HCT116 (cell line): Measurements from ENCODE around the gene SF3A2. TPM values are rescaled to one million over a fixed set of nuclear protein-coding genes. Genes with fewer than 3 reads are reported as not detected.

Experiments used
- ATAC-seq: fragments of 200-7000 bp; cut with Tn5 transposase; 2 replicates; pipeline ENCODE4 v1.9.1; 2020; ENCODE audit warnings: mild to moderate bottlenecking, moderate library complexity
- BruUV-seq: library from RNA; stranded (reverse); fragments of 400-500 nt; replicated peaks from 2 replicates; lab custom pipeline; 2021; lab: Mats Ljungman, UMichigan
- CTCF ChIA-PET: fragments of 300-600 bp; sonication (Branson Sonifier 250); formaldehyde crosslinking; loops from one replicate; lab custom pipeline; 2021; ENCODE audit warnings: antibody characterized with exemption; lab: Charles Lee
- POLR2A ChIA-PET: fragments of 300-600, 350-600 bp; sonication (Branson Sonifier 250); formaldehyde crosslinking; loops from one replicate; lab custom pipeline; 2021; ENCODE audit warnings: antibody characterized with exemption; lab: Charles Lee
- RAD21 ChIA-PET, 2 experiments: fragments of 300-600 bp; sonication (Branson Sonifier 250); formaldehyde crosslinking; loops; one replicate each; lab custom pipeline; 2023; ENCODE audit warnings: low total read pairs in 2 of 2; ENCODE audit not compliant: uncharacterized antibody in 2 of 2, unreplicated experiment in 2 of 2, low non-redundant PET in 1 of 2; lab: Charles Lee
- DNase-seq: peaks from one replicate; pipeline ENCODE4 v3.0.0-alpha.2; 2010; ENCODE audit warnings: low read depth, low spot score
- H2AFZ ChIP-seq: fragments of 200-600 bp; shearing (Covaris generic), sonication (generic); 2 replicates; pipeline ENCODE4 v1.6.1; 2017; ENCODE audit warnings: low read depth, mixed run types, mixed read lengths, antibody characterized with exemption, low read length; ENCODE audit not compliant: poor library complexity, severe bottlenecking
- H3K27ac ChIP-seq: 2 replicates; pipeline ENCODE4 v1.5.1; 2012; ENCODE audit warnings: low read depth, low read length
- H3K27me3 ChIP-seq: fragments of 200-600 bp; sonication (generic); 2 replicates; pipeline ENCODE4 v1.6.1; 2016; ENCODE audit warnings: mixed run types, low read length, mixed read lengths; ENCODE audit not compliant: insufficient read depth
- H3K36me3 ChIP-seq, 2 experiments: fragments of 200-500 bp in 1 of 2; fragments of 200-600 bp in 1 of 2; sonication (Bioruptor generic) in 1 of 2; sonication (generic) in 1 of 2; 2 replicates each; pipeline versions ENCODE4 v1.5.1 to v1.6.1; 2014 to 2016; ENCODE audit warnings: low read length in 2 of 2, inconsistent platforms in 1 of 2, mixed read lengths in 1 of 2, mixed run types in 1 of 2; ENCODE audit not compliant: insufficient read depth in 2 of 2, control insufficient read depth in 1 of 2
- H3K4me1 ChIP-seq, 2 experiments: fragments of 200-600 bp in 1 of 2; sonication (generic) in 1 of 2; 2 replicates each; pipeline versions ENCODE4 v1.5.1 to v1.6.1; 2012 to 2017; ENCODE audit warnings: low read length in 2 of 2, inconsistent platforms in 1 of 2, mild to moderate bottlenecking in 1 of 2, mixed read lengths in 1 of 2, mixed run types in 1 of 2, moderate library complexity in 1 of 2; ENCODE audit not compliant: insufficient read depth in 2 of 2, control insufficient read depth in 1 of 2
- H3K4me2 ChIP-seq: fragments of 200-600 bp; sonication (generic); 2 replicates; pipeline ENCODE4 v1.6.1; 2017; ENCODE audit warnings: mixed run types, low read length, mixed read lengths
- H3K4me3 ChIP-seq, 2 experiments: fragments of 200-600 bp in 1 of 2; sonication (generic) in 1 of 2; replicated peaks in 1 of 2; 2 replicates each; pipeline ENCODE4 v1.5.1; 2011 to 2016; ENCODE audit warnings: low read length in 2 of 2, control low read depth in 1 of 2, low read depth in 1 of 2, mild to moderate bottlenecking in 1 of 2, mixed read lengths in 1 of 2, mixed run types in 1 of 2
- H3K79me2 ChIP-seq: fragments of 200-600 bp; sonication (generic); 2 replicates; pipeline ENCODE4 v1.6.1; 2017; ENCODE audit warnings: mild to moderate bottlenecking, mixed run types, low read length, moderate library complexity, mixed read lengths; ENCODE audit not compliant: insufficient read depth
- H3K9ac ChIP-seq: fragments of 200-600 bp; sonication (generic); 2 replicates; pipeline ENCODE4 v1.6.1; 2016; ENCODE audit warnings: low read length, mixed read lengths
- H3K9me2 ChIP-seq: fragments of 200-600 bp; sonication (generic), shearing (Covaris generic); 2 replicates; pipeline ENCODE4 v1.6.1; 2017; ENCODE audit warnings: mixed run types, mild to moderate bottlenecking, moderate library complexity; ENCODE audit not compliant: insufficient read depth
- H3K9me3 ChIP-seq, 2 experiments: fragments of 200-500 bp in 1 of 2; fragments of 200-600 bp in 1 of 2; sonication (Bioruptor generic) in 1 of 2; sonication (generic) in 1 of 2; 2 replicates each; pipeline ENCODE4 v1.6.1; 2014 to 2017; ENCODE audit warnings: low read length in 2 of 2, mixed read lengths in 2 of 2, inconsistent platforms in 1 of 2, low read depth in 1 of 2, mild to moderate bottlenecking in 1 of 2, mixed run types in 1 of 2, moderate library complexity in 1 of 2; ENCODE audit not compliant: control insufficient read depth in 1 of 2, insufficient read depth in 1 of 2
- H4K20me1 ChIP-seq: fragments of 200-600 bp; sonication (generic), shearing (Covaris generic); 2 replicates; pipeline ENCODE4 v1.6.1; 2017; ENCODE audit warnings: mixed run types, mild to moderate bottlenecking, moderate library complexity; ENCODE audit not compliant: insufficient read depth
- ATF3 ChIP-seq: IDR thresholded peaks from 2 replicates; pipeline ENCODE4 v1.6.1; 2012
- CBX3 ChIP-seq: IDR thresholded peaks from 2 replicates; pipeline ENCODE4 v1.6.1; 2012; ENCODE audit warnings: low read depth
- CEBPB ChIP-seq: IDR thresholded peaks from 2 replicates; pipeline ENCODE4 v1.6.1; 2012; ENCODE audit warnings: low read depth
- CTCF ChIP-seq, 3 experiments: fragments of 200-600 bp in 1 of 3; sonication (generic) in 1 of 3; IDR thresholded peaks in 2 of 3; conservative IDR thresholded peaks in 1 of 3; 2 replicates each; pipeline ENCODE4 v1.5.1; 2012 to 2017; ENCODE audit warnings: low read depth in 2 of 3, low read length in 2 of 3, antibody characterized with exemption in 1 of 3, borderline replicate concordance in 1 of 3, control low read depth in 1 of 3, mild to moderate bottlenecking in 1 of 3, mixed read lengths in 1 of 3, mixed run types in 1 of 3, moderate library complexity in 1 of 3; ENCODE audit not compliant: insufficient read depth in 1 of 3
- EGR1 ChIP-seq: IDR thresholded peaks from 2 replicates; pipeline ENCODE4 v1.6.1; 2012; ENCODE audit warnings: low read depth
- ELF1 ChIP-seq: IDR thresholded peaks from 2 replicates; pipeline ENCODE4 v1.6.1; 2012; ENCODE audit warnings: low read depth, borderline replicate concordance
- EZH2 ChIP-seq: fragments of 200-600 bp; sonication (generic); IDR thresholded peaks from 2 replicates; pipeline ENCODE4 v1.6.1; 2017; ENCODE audit warnings: antibody characterized with exemption, mixed run types
- EZH2phosphoT487 ChIP-seq: fragments of 200-600 bp; IDR thresholded peaks from 2 replicates; pipeline ENCODE4 v1.6.1; 2018; ENCODE audit warnings: antibody characterized with exemption, borderline replicate concordance
- JUND ChIP-seq: IDR thresholded peaks from 2 replicates; pipeline ENCODE4 v1.6.1; 2012
- MAX ChIP-seq: IDR thresholded peaks from 2 replicates; pipeline ENCODE4 v1.6.1; 2012
- POLR2A ChIP-seq: IDR thresholded peaks from 2 replicates; pipeline ENCODE4 v1.7.0; 2011; ENCODE audit warnings: borderline replicate concordance; ENCODE audit not compliant: insufficient read depth, insufficient read length; ENCODE audit errors: extremely low read depth
- POLR2AphosphoS5 ChIP-seq: IDR thresholded peaks from 2 replicates; pipeline ENCODE4 v1.6.1; 2011; ENCODE audit warnings: mild to moderate bottlenecking, low read depth, low read length, moderate library complexity
- RAD21 ChIP-seq: IDR thresholded peaks from 2 replicates; pipeline ENCODE4 v1.6.1; 2012; ENCODE audit warnings: low read depth, mild to moderate bottlenecking
- SIN3A ChIP-seq: IDR thresholded peaks from 2 replicates; pipeline ENCODE4 v1.6.1; 2012; ENCODE audit warnings: low read depth
- SP1 ChIP-seq: IDR thresholded peaks from 2 replicates; pipeline ENCODE4 v1.6.1; 2012; ENCODE audit warnings: low read depth
- SRF ChIP-seq: IDR thresholded peaks from 2 replicates; pipeline ENCODE4 v1.6.1; 2012; ENCODE audit warnings: low read depth
- TCF7L2 ChIP-seq: IDR thresholded peaks from 2 replicates; pipeline ENCODE4 v1.7.0; 2011; ENCODE audit warnings: borderline replicate concordance, inconsistent platforms; ENCODE audit not compliant: insufficient read depth, insufficient read length; ENCODE audit errors: extremely low read depth
- YY1 ChIP-seq: IDR thresholded peaks from 2 replicates; pipeline ENCODE4 v1.6.1; 2011; ENCODE audit warnings: low read length, low read depth, moderate library complexity, mild to moderate bottlenecking; ENCODE audit not compliant: insufficient replicate concordance; ENCODE audit errors: extremely low read depth
- ZNF274 ChIP-seq: fragments of 200-500 bp; sonication (Bioruptor generic); IDR thresholded peaks from 2 replicates; pipeline ENCODE4 v1.6.1; 2014; ENCODE audit warnings: mild to moderate bottlenecking, low read depth, low read length, inconsistent platforms
- intact Hi-C: fragments of 100-400 bp; cut with micrococcal nuclease; formaldehyde crosslinking; loops from 2 replicates; pipeline ENCODE4 v1.10.0; 2022
- total RNA-seq: library from RNA; stranded (reverse); gene quantifications from one replicate; pipeline ENCODE4 v1.2.1, GENCODE V29; 2021; ENCODE audit not compliant: unreplicated experiment
- TF ChIP-seq, protein P1 (sequence below): IDR thresholded peaks from 2 replicates; pipeline ENCODE4 v1.6.1; 2011; ENCODE audit warnings: mild to moderate bottlenecking, low read length, moderate library complexity; ENCODE audit not compliant: insufficient replicate concordance; ENCODE audit errors: extremely low read depth

Gene SF3A2
- total RNA-seq, 1 experiment from 2014 or later = 166 TPM

GRCh38 chr19:2212861-2213711, 23.5 kb upstream of the SF3A2 start (continued):
- TF ChIP-seq, protein P1, sequence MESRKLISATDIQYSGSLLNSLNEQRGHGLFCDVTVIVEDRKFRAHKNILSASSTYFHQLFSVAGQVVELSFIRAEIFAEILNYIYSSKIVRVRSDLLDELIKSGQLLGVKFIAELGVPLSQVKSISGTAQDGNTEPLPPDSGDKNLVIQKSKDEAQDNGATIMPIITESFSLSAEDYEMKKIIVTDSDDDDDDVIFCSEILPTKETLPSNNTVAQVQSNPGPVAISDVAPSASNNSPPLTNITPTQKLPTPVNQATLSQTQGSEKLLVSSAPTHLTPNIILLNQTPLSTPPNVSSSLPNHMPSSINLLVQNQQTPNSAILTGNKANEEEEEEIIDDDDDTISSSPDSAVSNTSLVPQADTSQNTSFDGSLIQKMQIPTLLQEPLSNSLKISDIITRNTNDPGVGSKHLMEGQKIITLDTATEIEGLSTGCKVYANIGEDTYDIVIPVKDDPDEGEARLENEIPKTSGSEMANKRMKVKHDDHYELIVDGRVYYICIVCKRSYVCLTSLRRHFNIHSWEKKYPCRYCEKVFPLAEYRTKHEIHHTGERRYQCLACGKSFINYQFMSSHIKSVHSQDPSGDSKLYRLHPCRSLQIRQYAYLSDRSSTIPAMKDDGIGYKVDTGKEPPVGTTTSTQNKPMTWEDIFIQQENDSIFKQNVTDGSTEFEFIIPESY = no peak
- TF ChIP-seq SRF = no peak
- TF ChIP-seq EGR1 = no peak

DNA sequence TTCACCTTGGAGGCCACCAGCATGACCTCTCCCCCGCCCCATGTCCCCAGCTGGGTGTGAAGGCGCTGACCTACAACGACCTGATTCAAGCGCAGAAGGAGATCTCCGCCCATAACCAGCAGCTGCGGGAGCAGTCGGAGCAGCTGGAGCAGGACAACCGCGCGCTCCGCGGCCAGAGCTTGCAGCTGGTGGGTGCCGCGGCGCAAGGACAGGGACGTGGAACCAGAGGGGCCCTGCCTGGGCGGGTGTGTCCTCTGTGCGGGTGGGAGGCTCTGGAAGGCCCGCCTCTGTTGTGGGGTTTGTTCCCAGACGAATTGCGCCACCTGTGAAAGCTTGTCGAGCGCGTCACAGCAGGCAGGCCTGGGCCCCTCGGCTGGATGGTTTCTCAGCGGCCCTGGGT, 22.8 kb upstream of the SF3A2 start:
- TF ChIP-seq EZH2 (no peak), CBX3 (no peak), TCF7L2 (no peak), RAD21 (no peak), ELF1 (no peak), SIN3A (no peak), YY1 (no peak), EZH2phosphoT487 (no peak), MAX (no peak), ATF3 (no peak), CEBPB (no peak), EGR1 (no peak), SRF (no peak), CTCF (IDR thresholded peaks at IDR 0.05 in 2 of 3, conservative IDR thresholded peaks at IDR 0.05 in 1 of 3; ENCODE audit: borderline replicate concordance in 1 of 3, insufficient read depth in 1 of 3, low read depth in 2 of 3, low read length in 2 of 3) (no peak), POLR2A (no peak), ZNF274 (no peak), SP1 (no peak), POLR2AphosphoS5 (no peak), JUND (no peak)
- TF ChIP-seq, all 23 proteins: peak for 0
- Histone ChIP-seq H3K79me2 (peaks cover 4% of the 10 kb centered on the region; the same call in 1 of the 2 replicates), H3K27me3 (no peaks in the 10 kb centered on the region), H4K20me1 (no peaks in the 10 kb centered on the region), H3K9me2 (no peaks in the 10 kb centered on the region), H3K4me2 (no peak overlapping the region), H3K36me3 (peaks cover 40 to 57% of the 10 kb centered on the region in 2 experiments; a peak in 3 of 4 replicates), H3K9ac (no peak overlapping the region), H3K27ac (no peak overlapping the region), H3K4me1 (no peaks in the 10 kb centered on the region), H3K4me3 (no peak overlapping the region), H2AFZ (no peak overlapping the region), H3K9me3 (no peaks in the 10 kb centered on the region)
- intact Hi-C loops = no loop called here
- no TSS peak for BruUV-seq
- ChIA-PET POLR2A (interaction anchor here (1.5 kb wide), 1 partner anchor 45 kb away, joined by 3 read pairs; no protein-coding TSS in a partner anchor), CTCF (no interaction called here), RAD21 (no interaction called here)
- no peak for ATAC-seq
- DNase-seq = no peak
